HEK293T (cell line): ENCODE data around the gene INPP5E.
"Not testable (repeated sequence)": the region's sequence is repeated elsewhere in the genome, so short reads cannot be mapped to it uniquely, and the experiment has no call there.

Experiments
- CTCF ChIA-PET: fragments of 350-600 bp; formaldehyde crosslinking; extraction: SDS; loops from one replicate; lab custom pipeline; 2021; ENCODE audit warnings: antibody characterized with exemption, inconsistent platforms; lab: Yijun Ruan, JAX
- POLR2A ChIA-PET: fragments of 350-600 bp; formaldehyde crosslinking; extraction: SDS; loops from one replicate; lab custom pipeline; 2020; ENCODE audit warnings: antibody characterized with exemption, inconsistent platforms; lab: Yijun Ruan, JAX
- DNase-seq: peaks from one replicate; pipeline ENCODE4 v3.0.0; 2012; ENCODE audit warnings: mixed read lengths; ENCODE audit errors: extremely low spot score
- ARNT ChIP-seq: fragments of 450-650 bp; IDR thresholded peaks from 2 replicates; pipeline ENCODE4 v1.6.1; 2017; ENCODE audit warnings: mild to moderate bottlenecking
- BHLHE40 ChIP-seq: fragments of 450-650 bp; IDR thresholded peaks from 2 replicates; pipeline ENCODE4 v1.6.1; 2016; ENCODE audit warnings: mild to moderate bottlenecking, moderate library complexity, borderline replicate concordance
- CTBP1 ChIP-seq: fragments of 450-650 bp; IDR thresholded peaks from 2 replicates; pipeline ENCODE4 v1.6.1; 2016; ENCODE audit warnings: borderline replicate concordance
- ELF4 ChIP-seq: fragments of 450-650 bp; IDR thresholded peaks from 2 replicates; pipeline ENCODE4 v1.6.1; 2017; ENCODE audit warnings: antibody characterized with exemption
- FOXA1 ChIP-seq: fragments of 450-650 bp; IDR thresholded peaks from 2 replicates; pipeline ENCODE4 v1.6.1; 2016; ENCODE audit warnings: mild to moderate bottlenecking
- FOXK2 ChIP-seq: fragments of 450-650 bp; IDR thresholded peaks from 2 replicates; pipeline ENCODE4 v1.6.1; 2016; ENCODE audit warnings: mild to moderate bottlenecking
- FOXM1 ChIP-seq: fragments of 450-650 bp; IDR thresholded peaks from 2 replicates; pipeline ENCODE4 v1.6.1; 2017; ENCODE audit warnings: mild to moderate bottlenecking, borderline replicate concordance
- HDGF ChIP-seq: fragments of 450-650 bp; IDR thresholded peaks from 2 replicates; pipeline ENCODE4 v1.6.1; 2017; ENCODE audit warnings: antibody characterized with exemption, borderline replicate concordance
- L3MBTL2 ChIP-seq: fragments of 450-650 bp; conservative IDR thresholded peaks from 2 replicates; pipeline ENCODE4 v1.6.1; 2016; ENCODE audit warnings: mild to moderate bottlenecking
- LEF1 ChIP-seq: fragments of 450-650 bp; IDR thresholded peaks from 2 replicates; pipeline ENCODE4 v1.6.1; 2017; ENCODE audit warnings: mild to moderate bottlenecking, borderline replicate concordance
- NFRKB ChIP-seq: fragments of 450-650 bp; IDR thresholded peaks from 2 replicates; pipeline ENCODE4 v1.6.1; 2016; ENCODE audit warnings: mild to moderate bottlenecking, moderate library complexity
- SP1 ChIP-seq: fragments of 450-650 bp; IDR thresholded peaks from 2 replicates; pipeline ENCODE4 v1.6.1; 2017
- SUZ12 ChIP-seq: fragments of 450-650 bp; IDR thresholded peaks from 2 replicates; pipeline ENCODE4 v1.6.1; 2016; ENCODE audit warnings: mild to moderate bottlenecking
- TARDBP ChIP-seq: fragments of 450-650 bp; IDR thresholded peaks from 2 replicates; pipeline ENCODE4 v1.6.1; 2016
- ZNF384 ChIP-seq: fragments of 450-650 bp; IDR thresholded peaks from 2 replicates; pipeline ENCODE4 v1.6.1; 2016
- TF ChIP-seq, protein P1 (sequence below): fragments of 450-650 bp; IDR thresholded peaks from 2 replicates; pipeline ENCODE4 v1.6.1; 2016

INPP5E gene

GRCh38 chr9:136426787-136427186 lies 12.9 kb downstream of the INPP5E start:
- TF ChIP-seq FOXK2, result no peak
- CTCF ChIA-PET, result no interaction called here
- no peak for DNase-seq
- POLR2A ChIA-PET, result no interaction called here

DNA sequence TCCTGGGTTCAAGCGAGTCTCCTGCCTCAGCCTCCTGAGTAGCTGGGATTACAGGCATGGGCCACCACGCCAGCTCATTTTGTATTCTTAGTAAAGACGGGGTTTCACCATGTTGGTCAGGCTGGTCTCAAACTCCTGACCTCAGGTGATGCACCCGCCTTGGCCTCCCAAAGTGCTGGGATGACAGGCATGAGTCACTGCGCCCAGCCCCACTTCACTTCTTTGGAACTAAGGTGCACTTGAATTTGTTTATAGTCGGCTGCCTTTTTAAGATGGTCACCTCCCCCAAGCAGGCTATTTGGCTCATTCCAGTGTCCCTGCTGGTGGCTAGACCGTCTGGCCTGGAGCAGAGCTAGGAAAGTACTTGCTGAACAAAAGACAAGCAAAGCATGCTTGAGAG lies 14.3 kb downstream of the INPP5E start:
- POLR2A ChIA-PET, CTCF ChIA-PET, DNase-seq: not testable (repeated sequence)

DNA sequence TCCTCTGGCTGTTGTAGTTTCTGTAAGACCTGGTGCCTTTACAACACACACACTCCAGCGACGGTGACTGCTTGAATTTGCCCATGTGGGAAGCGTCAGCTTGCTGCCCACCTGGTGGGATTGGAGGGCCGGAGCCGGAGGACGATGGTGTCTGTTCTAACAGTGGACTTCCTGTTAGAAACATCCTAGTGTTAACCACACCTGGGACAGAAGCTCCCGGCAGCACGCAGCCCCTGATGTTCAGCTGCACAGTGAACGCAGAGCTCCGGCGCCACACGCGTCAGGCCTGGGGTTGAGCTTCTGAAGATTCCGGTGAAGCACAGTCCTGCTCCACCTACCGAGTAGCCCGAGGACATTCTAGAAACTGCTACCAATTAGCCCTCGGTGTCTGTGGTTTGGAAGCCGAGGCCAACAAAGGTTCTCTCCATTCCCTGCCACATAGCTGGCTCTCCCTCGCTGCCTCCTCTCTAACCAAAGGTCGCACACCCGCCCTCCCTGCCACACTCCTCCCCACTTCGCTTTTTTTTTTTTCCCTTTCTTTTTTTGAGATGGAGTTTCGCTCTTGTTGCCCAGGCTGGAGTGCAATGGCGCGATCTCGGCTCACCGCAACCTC lies 14.8 kb downstream of the INPP5E start:
- ChIA-PET CTCF (no interaction called here), POLR2A (no interaction called here)
- DNase-seq, result no peak
- TF ChIP-seq CTBP1 (no peak), SP1 (no peak), LEF1 (no peak), HDGF (no peak), ELF4 (no peak), SUZ12 (no peak), FOXK2 (no peak), BHLHE40 (no peak), FOXA1 (no peak), ZNF384 (no peak), L3MBTL2 (no peak), ARNT (no peak), NFRKB (no peak), TARDBP (no peak), FOXM1 (no peak)
- TF ChIP-seq, protein P1, sequence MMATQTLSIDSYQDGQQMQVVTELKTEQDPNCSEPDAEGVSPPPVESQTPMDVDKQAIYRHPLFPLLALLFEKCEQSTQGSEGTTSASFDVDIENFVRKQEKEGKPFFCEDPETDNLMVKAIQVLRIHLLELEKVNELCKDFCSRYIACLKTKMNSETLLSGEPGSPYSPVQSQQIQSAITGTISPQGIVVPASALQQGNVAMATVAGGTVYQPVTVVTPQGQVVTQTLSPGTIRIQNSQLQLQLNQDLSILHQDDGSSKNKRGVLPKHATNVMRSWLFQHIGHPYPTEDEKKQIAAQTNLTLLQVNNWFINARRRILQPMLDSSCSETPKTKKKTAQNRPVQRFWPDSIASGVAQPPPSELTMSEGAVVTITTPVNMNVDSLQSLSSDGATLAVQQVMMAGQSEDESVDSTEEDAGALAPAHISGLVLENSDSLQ, result no peak

- ChIA-PET CTCF (no interaction called here), POLR2A (interaction anchor here (1.4 kb wide), 1 partner anchor 13 kb away, joined by 3 read pairs; no protein-coding TSS in a partner anchor)
- TF ChIP-seq, protein P1, result no peak
- TF ChIP-seq L3MBTL2, result no peak
- no peak for TF ChIP-seq NFRKB
- TF ChIP-seq FOXM1, result no peak
- TF ChIP-seq FOXA1, result no peak
- no peak for TF ChIP-seq HDGF
- no peak for DNase-seq
Observed at GRCh38 chr9:136423432-136424146, 16.1 kb downstream of the INPP5E start.

- TF ChIP-seq BHLHE40, result no peak
- no peak for TF ChIP-seq FOXA1
- TF ChIP-seq ELF4, result no peak
- TF ChIP-seq HDGF, result no peak
- no peak for TF ChIP-seq FOXM1
- TF ChIP-seq, protein P1, result no peak
- TF ChIP-seq ZNF384, result no peak
- no peak for TF ChIP-seq ARNT
- no peak for TF ChIP-seq FOXK2
- no peak for TF ChIP-seq SP1
- TF ChIP-seq TARDBP, result no peak
- no peak for TF ChIP-seq NFRKB
- no peak for TF ChIP-seq LEF1
- no peak for TF ChIP-seq CTBP1
- no peak for TF ChIP-seq SUZ12
- TF ChIP-seq L3MBTL2, result no peak
- DNase-seq, result no peak
- CTCF ChIA-PET, result no interaction called here
- POLR2A ChIA-PET, result interaction anchor here (1.4 kb wide), 1 partner anchor 12 kb away, joined by 3 read pairs; no protein-coding TSS in a partner anchor
Observed at GRCh38 chr9:136422876-136423275, 16.8 kb downstream of the INPP5E start.

DNA sequence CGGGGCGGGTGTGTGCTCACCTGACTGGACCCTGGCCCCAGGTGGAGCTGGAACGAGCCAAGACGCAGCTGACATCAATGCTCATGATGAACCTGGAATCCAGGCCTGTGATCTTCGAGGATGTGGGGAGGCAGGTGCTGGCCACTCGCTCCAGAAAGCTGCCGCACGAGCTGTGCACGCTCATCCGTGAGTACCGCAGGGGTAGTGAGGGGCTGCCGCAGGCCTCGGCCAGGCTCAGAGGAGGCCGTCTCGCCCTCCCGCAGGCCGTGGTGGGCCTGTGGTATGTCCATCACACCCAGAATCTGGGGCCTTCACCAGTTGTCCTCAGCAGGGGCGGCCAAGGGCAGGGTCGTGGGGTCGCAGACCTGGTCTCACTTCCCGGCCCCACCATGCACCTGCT lies 17.9 kb downstream of the INPP5E start:
- ChIA-PET POLR2A (no interaction called here), CTCF (no interaction called here)
- no peak for DNase-seq
- TF ChIP-seq LEF1 (no peak), FOXA1 (no peak), L3MBTL2 (no peak), FOXM1 (no peak), ARNT (no peak), FOXK2 (no peak), CTBP1 (no peak), SUZ12 (no peak), SP1 (no peak), TARDBP (no peak), NFRKB (no peak), BHLHE40 (no peak), HDGF (no peak), ELF4 (no peak), ZNF384 (no peak)
- TF ChIP-seq, protein P1, result no peak
